WTC11 (cell line): ENCODE data around the gene ARHGAP28. TPM values are rescaled to one million over a fixed set of nuclear protein-coding genes. Genes with fewer than 3 reads are reported as not detected.

Experiments used
- ATAC-seq: fragments of 200-7000 bp; cut with Tn5 transposase; 2 replicates; pipeline ENCODE4 v1.10.0; 2021; ENCODE audit warnings: mild to moderate bottlenecking, moderate library complexity
- CTCF ChIA-PET: fragments of 300-600 bp; sonication (Branson Sonifier 250); formaldehyde crosslinking; loops from one replicate; lab custom pipeline; 2021; ENCODE audit warnings: antibody characterized with exemption; lab: Charles Lee
- POLR2A ChIA-PET: fragments of 350-600 bp; sonication (Branson Sonifier 250); formaldehyde crosslinking; loops from one replicate; lab custom pipeline; 2021; ENCODE audit warnings: antibody characterized with exemption; lab: Charles Lee
- DNase-seq: peaks from one replicate; pipeline ENCODE4 v3.0.0; 2021; ENCODE audit warnings: low spot score
- H3K27ac Mint-ChIP-seq: 2 replicates; pipeline ENCODE4 v1.8.0; 2021; ENCODE audit warnings: mixed read lengths
- H3K27me3 Mint-ChIP-seq: 2 replicates; pipeline ENCODE4 v1.8.0; 2021; ENCODE audit warnings: low read depth, mild to moderate bottlenecking, moderate library complexity, mixed read lengths
- H3K36me3 Mint-ChIP-seq: 2 replicates; pipeline ENCODE4 v1.8.0; 2021; ENCODE audit warnings: mixed read lengths
- H3K4me1 Mint-ChIP-seq: 2 replicates; pipeline ENCODE4 v1.8.0; 2022; ENCODE audit warnings: mixed read lengths
- H3K4me3 Mint-ChIP-seq: 2 replicates; pipeline ENCODE4 v1.8.0; 2021; ENCODE audit warnings: mild to moderate bottlenecking, moderate library complexity, mixed read lengths
- H3K9me3 Mint-ChIP-seq: 2 replicates; pipeline ENCODE4 v1.8.0; 2021; ENCODE audit warnings: mixed read lengths
- JAZF1 ChIP-seq: fragments of 250-450 bp; sonication (Bioruptor Pico); IDR thresholded peaks from 2 replicates; pipeline ENCODE4 v1.9.0; 2021; ENCODE audit warnings: moderate library complexity, mild to moderate bottlenecking, inconsistent platforms
- JUN ChIP-seq: sonication (generic); formaldehyde crosslinking; IDR thresholded peaks from 2 replicates; pipeline ENCODE4 v1.8.0; 2023; ENCODE audit warnings: mild to moderate bottlenecking, missing genetic modification reagents
- KAT7 ChIP-seq: sonication (generic); formaldehyde crosslinking; IDR thresholded peaks from 2 replicates; pipeline ENCODE4 v1.8.1; 2023; ENCODE audit warnings: missing genetic modification reagents, mild to moderate bottlenecking, borderline replicate concordance
- MXD4 ChIP-seq: fragments of 250-450 bp; sonication (Bioruptor Pico); IDR thresholded peaks from 2 replicates; pipeline ENCODE4 v1.8.0; 2021; ENCODE audit warnings: mild to moderate bottlenecking, moderate library complexity, borderline replicate concordance
- NFATC4 ChIP-seq: fragments of 250-450 bp; sonication (Bioruptor Pico); IDR thresholded peaks from 2 replicates; pipeline ENCODE4 v1.9.0; 2021; ENCODE audit warnings: mild to moderate bottlenecking
- NR3C1 ChIP-seq: sonication (generic); formaldehyde crosslinking; conservative IDR thresholded peaks from 2 replicates; pipeline ENCODE4 v1.8.1; 2023; ENCODE audit warnings: low read depth, mild to moderate bottlenecking, missing genetic modification reagents
- PRRX2 ChIP-seq: fragments of 250-450 bp; sonication (Bioruptor Pico); IDR thresholded peaks from 2 replicates; pipeline ENCODE4 v1.8.0; 2021; ENCODE audit warnings: mild to moderate bottlenecking
- RELA ChIP-seq: sonication (generic); formaldehyde crosslinking; IDR thresholded peaks from 2 replicates; pipeline ENCODE4 v1.8.1; 2022; ENCODE audit warnings: missing genetic modification reagents, mild to moderate bottlenecking, borderline replicate concordance
- TEAD1 ChIP-seq: sonication (generic); formaldehyde crosslinking; IDR thresholded peaks from 2 replicates; pipeline ENCODE4 v1.8.0; 2022; ENCODE audit warnings: mild to moderate bottlenecking, missing genetic modification reagents
- ZNF121 ChIP-seq: sonication (generic); formaldehyde crosslinking; IDR thresholded peaks from 2 replicates; pipeline ENCODE4 v1.8.0; 2023; ENCODE audit warnings: missing genetic modification reagents
- ZNF232 ChIP-seq: sonication (generic); formaldehyde crosslinking; IDR thresholded peaks from 2 replicates; pipeline ENCODE4 v1.8.0; 2022; ENCODE audit warnings: mild to moderate bottlenecking, missing genetic modification reagents
- ZNF263 ChIP-seq: sonication (generic); formaldehyde crosslinking; IDR thresholded peaks from 2 replicates; pipeline ENCODE4 v1.8.1; 2022; ENCODE audit warnings: low read depth, mild to moderate bottlenecking, moderate library complexity, missing genetic modification reagents
- ZNF396 ChIP-seq: fragments of 250-450 bp; sonication (Bioruptor Pico); IDR thresholded peaks from 2 replicates; pipeline ENCODE4 v1.8.0; 2021; ENCODE audit warnings: mild to moderate bottlenecking, moderate library complexity, borderline replicate concordance
- total RNA-seq: library from RNA; stranded (reverse); gene quantifications from 3 replicates; pipeline ENCODE4 v1.2.3, GENCODE V29; 2021
- TF ChIP-seq, protein P1 (sequence below): sonication (generic); formaldehyde crosslinking; IDR thresholded peaks from 2 replicates; pipeline ENCODE4 v1.8.1; 2023; ENCODE audit warnings: mild to moderate bottlenecking, missing genetic modification reagents, moderate library complexity
- TF ChIP-seq, protein P2 (sequence below): fragments of 250-450 bp; sonication (Bioruptor Pico); IDR thresholded peaks from 2 replicates; pipeline ENCODE4 v1.9.0; 2021; ENCODE audit warnings: moderate library complexity, mild to moderate bottlenecking, inconsistent platforms, borderline replicate concordance
- TF ChIP-seq, protein P3 (sequence below): fragments of 200-600 bp; IDR thresholded peaks from 2 replicates; pipeline ENCODE4 v1.8.0; 2022; ENCODE audit warnings: antibody characterized with exemption
- TF ChIP-seq, protein P4 (sequence below): sonication (generic); formaldehyde crosslinking; IDR thresholded peaks from 2 replicates; pipeline ENCODE4 v1.8.1; 2022; ENCODE audit warnings: low read depth, mild to moderate bottlenecking, moderate library complexity, missing genetic modification reagents, borderline replicate concordance
- TF ChIP-seq, protein P5 (sequence below): sonication (generic); formaldehyde crosslinking; IDR thresholded peaks from 2 replicates; pipeline ENCODE4 v1.8.1; 2022; ENCODE audit warnings: mild to moderate bottlenecking, moderate library complexity, missing genetic modification reagents
- TF ChIP-seq, protein P6 (sequence below): fragments of 250-450 bp; sonication (Bioruptor Pico); IDR thresholded peaks from 2 replicates; pipeline ENCODE4 v1.9.0; 2021; ENCODE audit warnings: mild to moderate bottlenecking
- TF ChIP-seq, protein P7 (sequence below): sonication (generic); formaldehyde crosslinking; IDR thresholded peaks from 2 replicates; pipeline ENCODE4 v1.8.1; 2023; ENCODE audit warnings: mild to moderate bottlenecking, missing genetic modification reagents, moderate library complexity
- TF ChIP-seq, protein P8 (sequence below): sonication (generic); formaldehyde crosslinking; IDR thresholded peaks from 2 replicates; pipeline ENCODE4 v1.8.0; 2022; ENCODE audit warnings: missing genetic modification reagents
- TF ChIP-seq, protein P9 (sequence below): fragments of 250-450 bp; sonication (Bioruptor Pico); IDR thresholded peaks from 2 replicates; pipeline ENCODE4 v1.9.0; 2021; ENCODE audit warnings: mild to moderate bottlenecking, borderline replicate concordance

ARHGAP28 gene
- total RNA-seq, 1 experiment from 2014 or later, result 14.8 TPM

DNA sequence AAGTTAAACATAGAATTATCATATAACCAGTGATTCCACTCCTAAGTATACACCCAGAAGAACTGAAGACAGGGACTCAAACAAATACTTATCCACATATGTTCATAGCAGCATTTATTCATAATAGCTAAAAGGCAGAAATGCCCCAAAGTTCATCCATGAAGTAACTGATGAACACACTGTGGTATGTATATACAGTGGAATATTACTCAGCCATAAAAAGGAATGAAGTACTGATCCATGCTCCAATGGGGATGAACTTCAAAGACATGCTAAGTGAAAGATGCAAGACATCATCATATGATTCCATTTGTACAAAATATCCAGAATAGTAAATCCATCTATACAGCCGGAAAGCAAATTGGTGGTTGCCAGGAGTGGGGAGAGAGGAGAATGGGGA lies 230.6 kb downstream of the ARHGAP28 start:
- POLR2A ChIA-PET, result no interaction called here
- Mint-ChIP-seq H3K27ac (no peak overlapping the region), H3K4me3 (no peak overlapping the region), H3K36me3 (peaks cover 73% of the 10 kb centered on the region), H3K9me3 (peaks cover 12% of the 10 kb centered on the region), H3K27me3 (no peaks in the 10 kb centered on the region), H3K4me1 (no peaks in the 10 kb centered on the region)
- ATAC-seq, result no peak
- TF ChIP-seq ZNF263, result no peak
- TF ChIP-seq JUN (CRISPR knock-in tag), result no peak
- TF ChIP-seq, protein P1, sequence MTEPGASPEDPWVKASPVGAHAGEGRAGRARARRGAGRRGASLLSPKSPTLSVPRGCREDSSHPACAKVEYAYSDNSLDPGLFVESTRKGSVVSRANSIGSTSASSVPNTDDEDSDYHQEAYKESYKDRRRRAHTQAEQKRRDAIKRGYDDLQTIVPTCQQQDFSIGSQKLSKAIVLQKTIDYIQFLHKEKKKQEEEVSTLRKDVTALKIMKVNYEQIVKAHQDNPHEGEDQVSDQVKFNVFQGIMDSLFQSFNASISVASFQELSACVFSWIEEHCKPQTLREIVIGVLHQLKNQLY, result no peak
- TF ChIP-seq ZNF232 (CRISPR knock-in tag), result no peak
- TF ChIP-seq RELA (CRISPR knock-in tag), result no peak
- TF ChIP-seq ZNF396 (CRISPR knock-in tag), result no peak
- TF ChIP-seq KAT7 (CRISPR knock-in tag), result no peak
- no peak for TF ChIP-seq PRRX2 (CRISPR knock-in tag)
- TF ChIP-seq TEAD1, result no peak
- TF ChIP-seq, protein P2, sequence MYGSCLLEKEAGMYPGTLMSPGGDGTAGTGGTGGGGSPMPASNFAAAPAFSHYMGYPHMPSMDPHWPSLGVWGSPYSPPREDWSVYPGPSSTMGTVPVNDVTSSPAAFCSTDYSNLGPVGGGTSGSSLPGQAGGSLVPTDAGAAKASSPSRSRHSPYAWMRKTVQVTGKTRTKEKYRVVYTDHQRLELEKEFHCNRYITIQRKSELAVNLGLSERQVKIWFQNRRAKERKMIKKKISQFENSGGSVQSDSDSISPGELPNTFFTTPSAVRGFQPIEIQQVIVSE (CRISPR knock-in tag), result no peak
- TF ChIP-seq, protein P3, sequence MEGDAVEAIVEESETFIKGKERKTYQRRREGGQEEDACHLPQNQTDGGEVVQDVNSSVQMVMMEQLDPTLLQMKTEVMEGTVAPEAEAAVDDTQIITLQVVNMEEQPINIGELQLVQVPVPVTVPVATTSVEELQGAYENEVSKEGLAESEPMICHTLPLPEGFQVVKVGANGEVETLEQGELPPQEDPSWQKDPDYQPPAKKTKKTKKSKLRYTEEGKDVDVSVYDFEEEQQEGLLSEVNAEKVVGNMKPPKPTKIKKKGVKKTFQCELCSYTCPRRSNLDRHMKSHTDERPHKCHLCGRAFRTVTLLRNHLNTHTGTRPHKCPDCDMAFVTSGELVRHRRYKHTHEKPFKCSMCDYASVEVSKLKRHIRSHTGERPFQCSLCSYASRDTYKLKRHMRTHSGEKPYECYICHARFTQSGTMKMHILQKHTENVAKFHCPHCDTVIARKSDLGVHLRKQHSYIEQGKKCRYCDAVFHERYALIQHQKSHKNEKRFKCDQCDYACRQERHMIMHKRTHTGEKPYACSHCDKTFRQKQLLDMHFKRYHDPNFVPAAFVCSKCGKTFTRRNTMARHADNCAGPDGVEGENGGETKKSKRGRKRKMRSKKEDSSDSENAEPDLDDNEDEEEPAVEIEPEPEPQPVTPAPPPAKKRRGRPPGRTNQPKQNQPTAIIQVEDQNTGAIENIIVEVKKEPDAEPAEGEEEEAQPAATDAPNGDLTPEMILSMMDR, result no peak
- TF ChIP-seq, protein P4, sequence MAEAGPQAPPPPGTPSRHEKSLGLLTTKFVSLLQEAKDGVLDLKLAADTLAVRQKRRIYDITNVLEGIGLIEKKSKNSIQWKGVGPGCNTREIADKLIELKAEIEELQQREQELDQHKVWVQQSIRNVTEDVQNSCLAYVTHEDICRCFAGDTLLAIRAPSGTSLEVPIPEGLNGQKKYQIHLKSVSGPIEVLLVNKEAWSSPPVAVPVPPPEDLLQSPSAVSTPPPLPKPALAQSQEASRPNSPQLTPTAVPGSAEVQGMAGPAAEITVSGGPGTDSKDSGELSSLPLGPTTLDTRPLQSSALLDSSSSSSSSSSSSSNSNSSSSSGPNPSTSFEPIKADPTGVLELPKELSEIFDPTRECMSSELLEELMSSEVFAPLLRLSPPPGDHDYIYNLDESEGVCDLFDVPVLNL (CRISPR knock-in tag), result no peak
- no peak for TF ChIP-seq ZNF121 (CRISPR knock-in tag)
- TF ChIP-seq MXD4 (CRISPR knock-in tag), result no peak
- no peak for TF ChIP-seq JAZF1
- TF ChIP-seq, protein P5, sequence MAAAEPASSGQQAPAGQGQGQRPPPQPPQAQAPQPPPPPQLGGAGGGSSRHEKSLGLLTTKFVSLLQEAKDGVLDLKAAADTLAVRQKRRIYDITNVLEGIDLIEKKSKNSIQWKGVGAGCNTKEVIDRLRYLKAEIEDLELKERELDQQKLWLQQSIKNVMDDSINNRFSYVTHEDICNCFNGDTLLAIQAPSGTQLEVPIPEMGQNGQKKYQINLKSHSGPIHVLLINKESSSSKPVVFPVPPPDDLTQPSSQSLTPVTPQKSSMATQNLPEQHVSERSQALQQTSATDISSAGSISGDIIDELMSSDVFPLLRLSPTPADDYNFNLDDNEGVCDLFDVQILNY, result no peak
- TF ChIP-seq, protein P6, sequence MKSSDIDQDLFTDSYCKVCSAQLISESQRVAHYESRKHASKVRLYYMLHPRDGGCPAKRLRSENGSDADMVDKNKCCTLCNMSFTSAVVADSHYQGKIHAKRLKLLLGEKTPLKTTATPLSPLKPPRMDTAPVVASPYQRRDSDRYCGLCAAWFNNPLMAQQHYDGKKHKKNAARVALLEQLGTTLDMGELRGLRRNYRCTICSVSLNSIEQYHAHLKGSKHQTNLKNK, result no peak
- no peak for TF ChIP-seq NR3C1
- TF ChIP-seq, protein P7, sequence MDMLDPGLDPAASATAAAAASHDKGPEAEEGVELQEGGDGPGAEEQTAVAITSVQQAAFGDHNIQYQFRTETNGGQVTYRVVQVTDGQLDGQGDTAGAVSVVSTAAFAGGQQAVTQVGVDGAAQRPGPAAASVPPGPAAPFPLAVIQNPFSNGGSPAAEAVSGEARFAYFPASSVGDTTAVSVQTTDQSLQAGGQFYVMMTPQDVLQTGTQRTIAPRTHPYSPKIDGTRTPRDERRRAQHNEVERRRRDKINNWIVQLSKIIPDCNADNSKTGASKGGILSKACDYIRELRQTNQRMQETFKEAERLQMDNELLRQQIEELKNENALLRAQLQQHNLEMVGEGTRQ (CRISPR knock-in tag), result no peak
- TF ChIP-seq NFATC4, result no peak
- CTCF ChIA-PET, result no interaction called here
- DNase-seq, result no peak

DNA sequence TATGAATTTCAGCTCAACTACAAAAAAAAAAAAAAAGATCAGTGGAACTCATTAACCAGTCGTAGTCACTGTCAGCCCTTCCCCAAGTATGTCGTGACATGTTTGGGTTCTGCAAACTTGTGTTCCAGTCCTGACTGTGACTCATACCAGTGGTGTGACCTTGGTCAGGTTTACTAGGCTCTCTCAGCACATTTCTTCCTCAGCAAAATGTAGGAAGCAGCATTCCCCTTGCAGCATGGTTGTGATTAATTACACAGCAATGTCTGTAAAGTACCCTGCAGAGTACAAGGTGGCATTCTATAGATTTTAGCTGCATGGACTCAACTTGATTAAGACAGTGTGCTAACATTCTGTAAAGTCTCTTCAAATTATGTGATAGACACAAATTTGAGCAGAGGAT lies 231.1 kb downstream of the ARHGAP28 start:
- Mint-ChIP-seq H3K27ac (no peak overlapping the region), H3K27me3 (no peaks in the 10 kb centered on the region), H3K9me3 (peaks cover 12% of the 10 kb centered on the region), H3K36me3 (peaks cover 78% of the 10 kb centered on the region), H3K4me1 (no peaks in the 10 kb centered on the region), H3K4me3 (no peak overlapping the region)
- POLR2A ChIA-PET, result no interaction called here
- DNase-seq (no peak), ATAC-seq (no peak)
- CTCF ChIA-PET, result no interaction called here
- no peak for TF ChIP-seq NR3C1
- TF ChIP-seq, protein P8, sequence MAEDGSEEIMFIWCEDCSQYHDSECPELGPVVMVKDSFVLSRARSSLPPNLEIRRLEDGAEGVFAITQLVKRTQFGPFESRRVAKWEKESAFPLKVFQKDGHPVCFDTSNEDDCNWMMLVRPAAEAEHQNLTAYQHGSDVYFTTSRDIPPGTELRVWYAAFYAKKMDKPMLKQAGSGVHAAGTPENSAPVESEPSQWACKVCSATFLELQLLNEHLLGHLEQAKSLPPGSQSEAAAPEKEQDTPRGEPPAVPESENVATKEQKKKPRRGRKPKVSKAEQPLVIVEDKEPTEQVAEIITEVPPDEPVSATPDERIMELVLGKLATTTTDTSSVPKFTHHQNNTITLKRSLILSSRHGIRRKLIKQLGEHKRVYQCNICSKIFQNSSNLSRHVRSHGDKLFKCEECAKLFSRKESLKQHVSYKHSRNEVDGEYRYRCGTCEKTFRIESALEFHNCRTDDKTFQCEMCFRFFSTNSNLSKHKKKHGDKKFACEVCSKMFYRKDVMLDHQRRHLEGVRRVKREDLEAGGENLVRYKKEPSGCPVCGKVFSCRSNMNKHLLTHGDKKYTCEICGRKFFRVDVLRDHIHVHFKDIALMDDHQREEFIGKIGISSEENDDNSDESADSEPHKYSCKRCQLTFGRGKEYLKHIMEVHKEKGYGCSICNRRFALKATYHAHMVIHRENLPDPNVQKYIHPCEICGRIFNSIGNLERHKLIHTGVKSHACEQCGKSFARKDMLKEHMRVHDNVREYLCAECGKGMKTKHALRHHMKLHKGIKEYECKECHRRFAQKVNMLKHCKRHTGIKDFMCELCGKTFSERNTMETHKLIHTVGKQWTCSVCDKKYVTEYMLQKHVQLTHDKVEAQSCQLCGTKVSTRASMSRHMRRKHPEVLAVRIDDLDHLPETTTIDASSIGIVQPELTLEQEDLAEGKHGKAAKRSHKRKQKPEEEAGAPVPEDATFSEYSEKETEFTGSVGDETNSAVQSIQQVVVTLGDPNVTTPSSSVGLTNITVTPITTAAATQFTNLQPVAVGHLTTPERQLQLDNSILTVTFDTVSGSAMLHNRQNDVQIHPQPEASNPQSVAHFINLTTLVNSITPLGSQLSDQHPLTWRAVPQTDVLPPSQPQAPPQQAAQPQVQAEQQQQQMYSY (CRISPR knock-in tag), result no peak
- TF ChIP-seq, protein P9, sequence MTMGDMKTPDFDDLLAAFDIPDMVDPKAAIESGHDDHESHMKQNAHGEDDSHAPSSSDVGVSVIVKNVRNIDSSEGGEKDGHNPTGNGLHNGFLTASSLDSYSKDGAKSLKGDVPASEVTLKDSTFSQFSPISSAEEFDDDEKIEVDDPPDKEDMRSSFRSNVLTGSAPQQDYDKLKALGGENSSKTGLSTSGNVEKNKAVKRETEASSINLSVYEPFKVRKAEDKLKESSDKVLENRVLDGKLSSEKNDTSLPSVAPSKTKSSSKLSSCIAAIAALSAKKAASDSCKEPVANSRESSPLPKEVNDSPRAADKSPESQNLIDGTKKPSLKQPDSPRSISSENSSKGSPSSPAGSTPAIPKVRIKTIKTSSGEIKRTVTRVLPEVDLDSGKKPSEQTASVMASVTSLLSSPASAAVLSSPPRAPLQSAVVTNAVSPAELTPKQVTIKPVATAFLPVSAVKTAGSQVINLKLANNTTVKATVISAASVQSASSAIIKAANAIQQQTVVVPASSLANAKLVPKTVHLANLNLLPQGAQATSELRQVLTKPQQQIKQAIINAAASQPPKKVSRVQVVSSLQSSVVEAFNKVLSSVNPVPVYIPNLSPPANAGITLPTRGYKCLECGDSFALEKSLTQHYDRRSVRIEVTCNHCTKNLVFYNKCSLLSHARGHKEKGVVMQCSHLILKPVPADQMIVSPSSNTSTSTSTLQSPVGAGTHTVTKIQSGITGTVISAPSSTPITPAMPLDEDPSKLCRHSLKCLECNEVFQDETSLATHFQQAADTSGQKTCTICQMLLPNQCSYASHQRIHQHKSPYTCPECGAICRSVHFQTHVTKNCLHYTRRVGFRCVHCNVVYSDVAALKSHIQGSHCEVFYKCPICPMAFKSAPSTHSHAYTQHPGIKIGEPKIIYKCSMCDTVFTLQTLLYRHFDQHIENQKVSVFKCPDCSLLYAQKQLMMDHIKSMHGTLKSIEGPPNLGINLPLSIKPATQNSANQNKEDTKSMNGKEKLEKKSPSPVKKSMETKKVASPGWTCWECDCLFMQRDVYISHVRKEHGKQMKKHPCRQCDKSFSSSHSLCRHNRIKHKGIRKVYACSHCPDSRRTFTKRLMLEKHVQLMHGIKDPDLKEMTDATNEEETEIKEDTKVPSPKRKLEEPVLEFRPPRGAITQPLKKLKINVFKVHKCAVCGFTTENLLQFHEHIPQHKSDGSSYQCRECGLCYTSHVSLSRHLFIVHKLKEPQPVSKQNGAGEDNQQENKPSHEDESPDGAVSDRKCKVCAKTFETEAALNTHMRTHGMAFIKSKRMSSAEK (CRISPR knock-in tag), result no peak
- TF ChIP-seq ZNF232 (CRISPR knock-in tag), result no peak
